T47D (cell line): ENCODE results near the gene GRAP.

Source experiments
- DNase-seq, 2 experiments: peaks; one replicate each; pipeline versions ENCODE4 v3.0.0 to v3.0.0-alpha.2; 2011 to 2012; ENCODE audit warnings: low read depth in 1 of 2, low spot score in 1 of 2
- JUND ChIP-seq: IDR thresholded peaks from 2 replicates; pipeline ENCODE4 v1.6.1; 2012; ENCODE audit warnings: low read depth
- in situ Hi-C: cut with HindIII; loops from 2 replicates; pipeline ENCODE4 v1.10.0; 2016; ENCODE audit warnings: low sequenced_read_pairs, low pct_unique_long_range_greater_than_20kb

Gene GRAP

DNA sequence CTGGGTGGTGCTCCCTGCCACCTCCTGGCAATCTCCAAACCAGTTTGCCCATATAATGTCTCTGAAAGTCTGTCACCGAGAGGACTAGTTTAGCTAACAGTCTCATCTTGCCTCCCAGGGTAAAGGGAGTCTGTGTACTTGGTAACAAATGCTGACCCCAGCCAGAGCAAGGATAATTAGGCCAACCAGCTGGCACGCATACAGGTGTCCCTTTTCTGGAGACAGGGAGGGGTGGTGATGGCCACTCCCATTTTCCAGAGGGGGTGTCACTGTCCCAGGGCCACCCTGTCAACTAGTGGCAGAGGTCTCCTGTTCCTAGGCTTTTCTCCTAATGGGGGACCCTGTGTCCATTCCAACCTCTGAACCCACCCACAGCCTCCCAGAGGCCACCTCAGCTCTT is 50.3 kb downstream of the GRAP start:
- in situ Hi-C loops, result no loop called here
- DNase-seq, result no peak
- TF ChIP-seq JUND, result no peak

DNA sequence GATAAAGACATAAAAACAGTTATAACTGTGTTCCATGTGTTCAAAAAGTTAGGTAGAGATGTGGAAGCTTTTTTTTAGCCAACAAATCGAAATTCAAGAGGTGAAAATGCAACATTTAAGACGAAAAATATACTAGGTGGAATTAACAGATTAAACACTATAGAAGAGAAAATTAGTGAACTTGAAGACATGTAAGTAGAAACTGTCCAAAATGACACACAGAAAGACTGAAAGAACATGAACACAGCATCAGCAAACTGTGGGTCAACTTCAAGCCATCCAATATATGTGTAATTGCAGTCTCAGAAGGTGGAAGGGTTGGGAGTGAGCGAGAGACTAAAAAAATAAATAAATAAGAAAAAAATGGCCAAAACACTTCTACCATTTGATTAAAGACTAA is 51.5 kb downstream of the GRAP start:
- no peak for DNase-seq
- in situ Hi-C loops, result no loop called here
- no peak for TF ChIP-seq JUND

DNA sequence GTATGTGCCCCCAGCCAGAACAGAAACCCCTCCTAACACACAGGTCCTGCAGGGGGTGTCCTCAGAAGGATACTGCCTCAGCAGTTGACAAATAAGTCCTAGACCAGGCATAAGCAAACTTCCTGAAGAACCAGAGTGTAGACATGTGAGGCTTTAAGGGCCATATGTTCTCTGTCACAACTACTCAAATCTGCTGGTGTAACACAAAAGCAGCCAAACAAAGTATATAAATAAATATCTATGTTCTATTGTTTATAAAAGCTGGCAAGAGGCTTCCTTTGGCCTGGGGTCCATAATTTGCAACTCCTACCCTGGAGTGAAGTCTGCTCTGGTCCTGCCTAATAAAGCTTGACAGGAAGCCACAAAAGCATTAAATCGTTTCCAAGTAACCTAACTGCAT is 52.1 kb downstream of the GRAP start:
- in situ Hi-C loops, result no loop called here
- DNase-seq, result no peak
- no peak for TF ChIP-seq JUND

GRCh38 chr17:18993905-18994526 is 52.7 kb downstream of the GRAP start:
- TF ChIP-seq JUND, result no peak
- in situ Hi-C loops, result no loop called here
- DNase-seq, result no peak

DNA sequence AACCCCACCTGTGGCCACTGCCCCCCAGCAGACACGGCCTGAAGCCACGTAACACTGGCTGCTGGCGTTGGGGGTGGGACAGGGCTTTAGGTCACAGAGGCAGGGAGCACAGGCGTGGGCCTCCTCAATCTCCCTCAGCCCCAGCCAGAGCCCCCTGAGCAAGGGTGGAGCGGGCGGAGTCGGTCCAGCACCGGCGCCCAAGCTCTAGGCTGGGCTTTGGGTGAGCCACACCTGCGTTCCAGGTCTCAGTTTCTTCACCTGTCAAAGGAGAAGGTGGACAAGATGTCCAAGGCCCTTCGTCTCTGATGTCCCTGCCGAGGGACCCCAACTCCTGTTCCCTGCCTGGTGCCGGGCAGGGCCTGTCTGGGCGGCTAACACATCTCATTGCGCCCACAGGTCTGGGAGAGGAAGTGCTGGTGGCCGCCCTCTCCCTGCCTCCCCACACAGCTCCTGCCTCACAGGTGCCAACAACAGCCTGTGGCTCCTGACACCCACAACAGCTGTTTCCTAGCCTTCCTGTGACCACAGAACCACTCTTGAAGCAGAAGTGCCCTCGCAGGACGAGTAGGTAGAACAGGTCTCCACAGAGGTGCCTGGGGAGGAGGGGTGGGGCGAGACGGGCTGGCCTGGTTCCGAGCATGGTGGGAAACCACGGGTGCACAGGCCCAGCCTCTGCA is 54.2 kb downstream of the GRAP start:
- in situ Hi-C loops, result no loop called here
- peak in 1 of 2 experiments; percentile 25 for DNase-seq
- TF ChIP-seq JUND, result no peak

DNA sequence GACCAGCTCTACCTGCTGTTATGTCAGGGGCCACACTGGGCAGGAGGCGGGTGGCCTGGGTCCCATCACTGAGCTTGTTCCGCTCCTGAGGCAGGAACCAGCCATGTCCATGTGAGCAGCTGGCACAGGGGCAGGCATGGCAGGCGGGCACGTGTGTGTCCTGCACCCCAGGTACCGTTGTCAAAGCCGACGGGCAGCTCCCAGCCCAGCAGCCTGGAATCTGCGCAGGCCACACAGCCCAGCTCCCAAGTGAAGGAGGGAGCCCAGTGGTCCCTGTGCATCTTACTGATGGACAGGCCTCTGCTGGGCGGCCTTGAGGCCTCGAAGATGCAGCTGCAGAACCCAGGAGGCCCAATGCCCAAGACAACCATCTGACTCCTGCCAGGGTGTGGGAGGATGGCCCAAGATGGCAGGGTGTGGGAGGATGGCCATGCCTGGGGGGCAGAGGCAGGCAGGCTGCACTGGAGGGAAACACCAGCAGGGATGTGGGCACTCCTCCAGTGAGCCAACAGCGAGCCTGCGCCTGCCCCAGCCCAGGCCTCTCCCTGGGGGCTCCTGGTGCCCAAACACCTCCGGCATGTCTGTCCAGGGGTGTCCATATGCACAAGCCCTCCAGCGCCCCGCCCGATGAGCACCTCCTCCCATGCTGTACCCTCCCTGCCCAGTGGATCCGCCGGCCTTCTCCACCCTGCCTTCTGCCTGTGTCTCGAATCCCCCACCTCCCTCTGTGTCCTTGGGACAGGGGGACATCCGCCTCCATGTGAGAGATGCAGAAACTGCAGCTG is 55.0 kb downstream of the GRAP start:
- in situ Hi-C loops, result no loop called here
- no peak for TF ChIP-seq JUND
- DNase-seq, result no peak

DNA sequence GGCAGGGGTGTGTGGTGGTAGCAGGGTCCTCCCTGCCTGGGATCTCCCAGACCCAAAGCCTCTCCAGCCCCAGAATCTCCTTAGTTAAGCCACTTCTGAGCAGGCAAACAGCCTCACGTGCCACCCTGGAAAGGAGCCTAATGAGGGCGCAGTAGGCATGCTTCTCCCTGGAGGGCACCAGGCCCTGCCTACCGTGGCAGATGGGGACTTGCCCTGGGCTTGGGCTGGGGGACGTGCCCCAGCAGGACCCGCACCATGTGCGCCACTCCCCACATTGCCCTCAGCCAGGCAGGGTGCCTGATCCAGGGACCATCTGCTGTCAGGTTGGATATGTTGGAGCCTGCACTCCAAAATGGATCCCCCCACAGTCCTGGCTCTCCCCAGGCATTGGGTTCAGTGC is 56.4 kb downstream of the GRAP start:
- in situ Hi-C loops, result no loop called here
- no peak for TF ChIP-seq JUND
- no peak for DNase-seq

DNA sequence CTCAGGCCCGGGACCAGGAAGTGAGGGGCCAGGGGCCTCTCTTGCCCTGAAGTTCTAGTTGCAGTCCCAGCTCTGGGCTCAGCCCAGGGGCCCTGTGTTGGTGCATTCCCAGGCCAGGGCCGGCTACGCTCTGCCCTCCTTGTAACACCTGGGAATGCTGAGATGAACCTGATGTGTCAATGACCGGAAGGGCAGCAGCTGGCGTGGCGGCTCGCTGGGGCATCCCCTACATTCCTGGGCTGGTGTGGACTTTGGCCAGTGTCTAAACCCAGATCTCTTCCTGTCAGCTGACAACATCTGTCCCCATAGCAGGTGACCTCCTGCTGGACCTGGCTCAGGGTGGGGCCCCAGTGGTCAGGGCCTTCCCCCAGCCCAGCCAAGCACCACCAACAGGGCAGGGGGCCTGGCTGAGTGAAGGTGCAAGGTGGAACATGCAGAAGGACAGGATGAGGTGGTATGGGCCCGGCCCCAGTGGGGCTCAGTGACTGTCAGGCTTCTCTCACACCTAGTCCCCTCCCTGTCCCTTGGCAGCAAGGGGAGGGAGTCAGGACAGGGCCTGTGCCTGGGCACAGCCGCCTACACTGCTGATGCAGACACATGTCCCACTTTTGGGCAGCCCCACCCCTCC is 58.1 kb downstream of the GRAP start:
- in situ Hi-C loops, result no loop called here
- DNase-seq, result no peak
- no peak for TF ChIP-seq JUND

DNA sequence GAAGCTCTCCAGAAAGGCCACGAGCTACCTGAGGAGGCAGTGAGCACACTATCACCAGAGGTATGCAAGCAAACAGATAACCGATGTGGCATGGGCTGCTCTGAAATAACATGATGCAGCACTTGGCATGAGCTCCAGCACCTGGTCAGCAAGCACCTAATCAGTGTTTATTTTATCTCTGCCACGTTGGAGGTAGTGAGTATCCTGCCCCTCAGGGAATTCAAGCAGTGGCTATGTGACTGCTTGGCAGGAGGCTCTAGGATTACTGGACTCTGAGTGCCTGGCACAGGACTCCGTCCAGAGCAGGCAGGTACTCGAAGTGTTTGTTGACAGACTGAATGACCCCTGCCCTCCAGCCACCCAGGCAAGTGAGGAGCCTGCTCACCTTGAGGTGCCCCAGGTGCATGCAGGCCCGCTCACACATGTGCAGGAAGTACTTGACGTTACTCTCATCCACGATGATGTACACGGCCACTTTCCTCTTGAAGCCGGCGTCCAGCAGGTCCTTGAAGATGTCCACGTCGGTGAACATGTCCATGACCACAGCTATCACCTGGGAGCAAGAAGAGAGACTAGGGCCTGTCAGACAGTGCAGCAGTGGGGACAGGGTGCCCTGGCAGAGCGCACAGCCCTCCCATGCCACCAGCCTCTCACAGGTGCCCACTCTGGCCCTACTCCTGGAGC is 58.8 kb downstream of the GRAP start:
- peak in 1 of 2 experiments; percentile 68 for DNase-seq
- no peak for TF ChIP-seq JUND
- in situ Hi-C loops, result no loop called here

GRCh38 chr17:18987230-18987610 is 59.5 kb downstream of the GRAP start:
- TF ChIP-seq JUND, result no peak
- in situ Hi-C loops, result no loop called here
- DNase-seq, result no peak

DNA sequence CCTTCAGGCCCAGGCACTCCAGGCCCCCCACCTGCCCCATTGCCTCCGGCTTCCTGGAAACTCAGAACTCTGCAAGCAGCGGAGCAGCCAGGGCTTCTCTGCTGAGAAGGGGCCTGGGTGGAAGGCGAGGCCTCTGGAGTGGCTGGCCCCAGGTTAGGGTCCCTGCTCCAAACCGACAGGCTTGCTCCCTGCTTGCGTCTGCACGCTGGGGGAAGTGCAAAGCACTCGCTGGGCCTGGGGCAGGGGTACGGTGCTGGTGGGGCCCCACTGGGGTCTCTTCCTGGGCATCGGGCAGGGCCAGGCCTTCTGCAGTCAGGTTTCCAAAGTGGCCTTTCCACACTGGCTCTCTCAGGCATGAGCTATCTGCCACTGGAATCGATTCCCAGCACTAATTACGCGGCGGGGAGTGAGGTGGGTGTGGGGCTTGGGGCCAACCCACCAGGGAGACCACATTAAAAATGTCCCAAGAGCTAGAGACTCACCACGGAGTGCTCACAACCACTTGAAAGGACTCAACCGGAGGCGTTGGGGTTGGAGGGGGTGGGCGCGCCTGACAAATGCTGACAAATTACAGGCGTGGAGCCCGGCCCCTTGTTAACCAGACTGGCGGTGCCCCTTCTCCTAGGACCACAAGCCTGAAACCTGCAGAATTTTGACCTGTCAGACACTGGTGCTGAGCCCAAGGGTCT is 60.1 kb downstream of the GRAP start:
- DNase-seq, result no peak
- TF ChIP-seq JUND, result no peak

DNA sequence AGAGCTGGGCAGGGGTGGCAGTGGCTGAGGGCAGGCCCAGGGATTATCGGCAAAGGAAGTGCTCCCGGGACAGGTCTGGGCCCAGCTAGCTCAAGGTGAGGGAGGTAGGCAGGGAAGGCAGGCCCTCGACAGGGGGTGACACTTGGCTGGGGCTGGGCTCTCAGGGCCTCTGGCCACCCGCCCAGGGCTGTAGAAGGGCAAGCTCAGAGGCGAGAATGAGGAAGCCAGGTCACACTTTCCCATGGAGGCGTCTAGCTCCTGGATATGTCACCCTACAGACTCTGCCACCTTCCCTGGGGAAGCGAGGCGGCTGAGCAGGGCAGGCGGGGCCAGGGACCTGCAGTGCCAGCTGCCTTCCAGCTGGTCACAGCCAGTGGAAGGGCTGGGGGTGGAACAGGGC is 61.3 kb downstream of the GRAP start:
- DNase-seq, result no peak
- TF ChIP-seq JUND, result no peak
- in situ Hi-C loops, result no loop called here

More for the DNA sequence above, 60.1 kb downstream of the GRAP start:
- in situ Hi-C loops, result no loop called here
